ACC112 (cell line): ENCODE measurements around the gene WNT16.
A peak's percentile ranks its signal among the peaks of the same experiment; 100 is the strongest.
"Not testable (repeated sequence)": the region's sequence is repeated elsewhere in the genome, so short reads cannot be mapped to it uniquely, and the experiment has no call there.

Experiments used
- H2AFZ ChIP-seq: fragments of 200-600 bp; sonication (generic); one replicate; pipeline ENCODE4 v1.6.0; 2017; ENCODE audit warnings: antibody characterized with exemption, low read length; ENCODE audit not compliant: unreplicated experiment
- H3K27ac ChIP-seq: fragments of 200-600 bp; sonication (generic); 2 replicates; pipeline ENCODE4 v1.5.1; 2014; ENCODE audit warnings: low read depth, mild to moderate bottlenecking, antibody characterized with exemption, low read length, moderate library complexity
- H3K27me3 ChIP-seq: fragments of 200-600 bp; sonication (generic); 2 replicates; pipeline ENCODE4 v1.6.1; 2014; ENCODE audit warnings: mild to moderate bottlenecking, antibody characterized with exemption, low read length, moderate library complexity, mixed read lengths; ENCODE audit not compliant: insufficient read depth
- H3K36me3 ChIP-seq: fragments of 200-600 bp; sonication (generic); 2 replicates; pipeline ENCODE4 v1.6.1; 2016; ENCODE audit warnings: mild to moderate bottlenecking, antibody characterized with exemption, low read length, moderate library complexity, mixed read lengths; ENCODE audit not compliant: insufficient read depth
- H3K4me1 ChIP-seq: fragments of 200-600 bp; sonication (generic); one replicate; pipeline ENCODE4 v1.6.1; 2016; ENCODE audit warnings: low read length, mixed read lengths; ENCODE audit not compliant: insufficient read depth, unreplicated experiment, control insufficient read depth
- H3K4me3 ChIP-seq: fragments of 200-600 bp; sonication (generic); 2 replicates; pipeline ENCODE4 v1.5.1; 2014; ENCODE audit warnings: mild to moderate bottlenecking, low read depth, low read length
- H3K79me2 ChIP-seq: fragments of 200-600 bp; sonication (generic); one replicate; pipeline ENCODE4 v1.6.0; 2016; ENCODE audit warnings: low read length; ENCODE audit not compliant: control insufficient read depth, unreplicated experiment, insufficient read depth

The WNT16 gene

GRCh38 chr7:121307021-121307574, 21.7 kb upstream of the WNT16 start:
- Histone ChIP-seq H3K4me3 (no peak overlapping the region), H3K27me3 (no peaks in the 10 kb centered on the region), H3K4me1 (peaks cover 14% of the 10 kb centered on the region), H3K27ac (no peak overlapping the region), H2AFZ (no peak overlapping the region), H3K79me2 (no peaks in the 10 kb centered on the region), H3K36me3 (no peaks in the 10 kb centered on the region)

- Histone ChIP-seq H3K27ac (no peak overlapping the region), H2AFZ (peak overlapping the region; percentile 39), H3K4me3 (peak overlapping the region; percentile 36), H3K27me3 (no peaks in the 10 kb centered on the region), H3K79me2 (no peaks in the 10 kb centered on the region), H3K4me1 (peaks cover 13% of the 10 kb centered on the region), H3K36me3 (no peaks in the 10 kb centered on the region)
These were observed 15.5 kb upstream of the WNT16 start for GRCh38 chr7:121313220-121313792.

- Histone ChIP-seq H3K27me3 (no peaks in the 10 kb centered on the region), H3K27ac (no peak overlapping the region), H3K4me3 (peak overlapping the region; percentile 36), H3K79me2 (no peaks in the 10 kb centered on the region), H2AFZ (peak overlapping the region; percentile 39), H3K4me1 (peaks cover 13% of the 10 kb centered on the region), H3K36me3 (no peaks in the 10 kb centered on the region)
These were observed 14.8 kb upstream of the WNT16 start for GRCh38 chr7:121313793-121314676.

- H3K4me3 ChIP-seq, H3K27ac ChIP-seq: not testable (repeated sequence)
These were observed 13.6 kb upstream of the WNT16 start for GRCh38 chr7:121315170-121315569.

GRCh38 chr7:121322460-121322859, 6.3 kb upstream of the WNT16 start:
- H3K36me3 ChIP-seq, result no peaks in the 10 kb centered on the region
- no peak overlapping the region for H2AFZ ChIP-seq
- H3K27ac ChIP-seq, result no peak overlapping the region
- no peaks in the 10 kb centered on the region for H3K79me2 ChIP-seq
- H3K27me3 ChIP-seq, result no peaks in the 10 kb centered on the region
- H3K4me3 ChIP-seq, result no peak overlapping the region
- H3K4me1 ChIP-seq, result no peaks in the 10 kb centered on the region

More at GRCh38 chr7:121315170-121315569, 13.6 kb upstream of the WNT16 start:
- not testable (repeated sequence) for H3K27me3 ChIP-seq, H3K36me3 ChIP-seq, H3K79me2 ChIP-seq, H2AFZ ChIP-seq
- H3K4me1 ChIP-seq, result peaks cover 13% of the 10 kb centered on the region

GRCh38 chr7:121323515-121324302, 5.1 kb upstream of the WNT16 start:
- Histone ChIP-seq H3K27ac (no peak overlapping the region), H3K4me1 (no peaks in the 10 kb centered on the region), H3K36me3 (no peaks in the 10 kb centered on the region), H3K79me2 (no peaks in the 10 kb centered on the region), H3K4me3 (no peak overlapping the region), H2AFZ (no peak overlapping the region), H3K27me3 (peaks cover 10% of the 10 kb centered on the region)

GRCh38 chr7:121327671-121328070, 1.1 kb upstream of the WNT16 start:
- H3K4me1 ChIP-seq, result peaks cover 5% of the 10 kb centered on the region
- H3K36me3 ChIP-seq, result no peaks in the 10 kb centered on the region
- H3K4me3 ChIP-seq, result no peak overlapping the region
- no peaks in the 10 kb centered on the region for H3K79me2 ChIP-seq
- no peak overlapping the region for H3K27ac ChIP-seq
- H2AFZ ChIP-seq, result no peak overlapping the region
- peaks cover 27% of the 10 kb centered on the region for H3K27me3 ChIP-seq

GRCh38 chr7:121329191-121330052, 622 bp downstream of the WNT16 start:
- Histone ChIP-seq H3K36me3 (no peaks in the 10 kb centered on the region), H3K4me1 (peaks cover 5% of the 10 kb centered on the region), H3K4me3 (peak overlapping the region; percentile 83), H3K27ac (no peak overlapping the region), H3K79me2 (no peaks in the 10 kb centered on the region), H2AFZ (peak overlapping the region; percentile 91), H3K27me3 (peaks cover 27% of the 10 kb centered on the region)

- no peaks in the 10 kb centered on the region for H3K79me2 ChIP-seq
- peaks cover 5% of the 10 kb centered on the region for H3K4me1 ChIP-seq
- peak overlapping the region; percentile 83 for H3K4me3 ChIP-seq
- H2AFZ ChIP-seq, result peak overlapping the region; percentile 91
- H3K27me3 ChIP-seq, result peaks cover 27% of the 10 kb centered on the region
- H3K36me3 ChIP-seq, result no peaks in the 10 kb centered on the region
- no peak overlapping the region for H3K27ac ChIP-seq
These were observed 1.4 kb downstream of the WNT16 start for GRCh38 chr7:121330053-121330833.
